GM19328 (cell line): ENCODE data around the gene FNDC7.
"Not testable (repeated sequence)": the region's sequence is repeated elsewhere in the genome, so short reads cannot be mapped to it uniquely, and the experiment has no call there.

Experiments used
- ATAC-seq: cut with Tn5 transposase; IDR thresholded peaks from one replicate; pipeline ENCODE4 v1.9.1; 2021; ENCODE audit warnings: mild to moderate bottlenecking, moderate library complexity; ENCODE audit not compliant: unreplicated experiment

The FNDC7 gene

DNA sequence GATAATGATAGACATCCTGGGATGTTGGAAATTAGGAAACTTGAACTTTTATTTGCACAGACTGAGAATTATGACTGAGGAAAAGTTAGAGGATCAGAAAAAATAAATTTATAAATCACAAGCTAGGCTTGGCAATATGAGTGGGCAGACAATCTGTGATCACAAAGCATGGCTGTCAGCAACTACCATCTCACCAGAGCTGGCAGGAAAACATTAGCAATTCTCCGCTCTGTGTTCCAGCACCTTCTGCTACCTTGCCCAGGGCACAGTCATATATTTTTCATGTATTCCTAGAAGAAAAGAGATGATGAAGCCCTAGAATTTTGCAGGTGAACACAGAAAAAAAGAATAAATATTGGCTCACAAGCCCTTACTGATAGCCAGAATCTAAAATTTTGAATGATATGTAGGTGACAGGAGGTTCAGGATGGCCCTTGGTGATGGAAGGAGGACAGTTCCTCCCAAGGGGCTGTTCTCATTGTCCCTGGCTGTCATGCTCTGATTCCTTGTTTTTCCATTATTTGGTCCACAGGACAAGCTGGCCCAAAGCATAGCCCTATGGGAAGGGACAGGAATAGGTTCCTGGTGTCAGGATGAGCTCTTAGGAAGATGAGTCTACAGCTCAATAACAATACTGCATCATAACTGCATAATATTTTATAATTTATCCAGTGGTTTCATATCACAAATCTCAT lies 21.6 kb downstream of the FNDC7 start:
- ATAC-seq: no peak

DNA sequence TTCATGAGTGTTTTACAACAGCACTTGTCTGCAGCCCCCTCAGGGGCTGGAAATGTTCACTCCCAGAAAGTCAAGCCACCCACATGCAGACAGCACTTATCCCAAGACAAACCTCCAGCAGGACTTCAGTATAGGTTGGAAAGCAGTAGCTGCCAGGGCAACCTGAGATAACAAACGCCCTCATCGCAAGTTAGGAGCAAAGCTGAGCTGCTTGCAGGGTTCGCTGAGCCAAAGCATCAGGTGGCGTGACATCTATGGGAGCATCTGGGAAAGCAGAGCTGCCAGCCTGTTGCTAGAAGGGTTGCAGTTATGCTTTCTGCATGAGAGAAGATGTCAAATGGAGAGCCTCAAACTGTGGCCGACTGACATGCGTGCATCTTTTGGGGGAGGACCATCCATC lies 29.5 kb downstream of the FNDC7 start:
- no peak for ATAC-seq

DNA sequence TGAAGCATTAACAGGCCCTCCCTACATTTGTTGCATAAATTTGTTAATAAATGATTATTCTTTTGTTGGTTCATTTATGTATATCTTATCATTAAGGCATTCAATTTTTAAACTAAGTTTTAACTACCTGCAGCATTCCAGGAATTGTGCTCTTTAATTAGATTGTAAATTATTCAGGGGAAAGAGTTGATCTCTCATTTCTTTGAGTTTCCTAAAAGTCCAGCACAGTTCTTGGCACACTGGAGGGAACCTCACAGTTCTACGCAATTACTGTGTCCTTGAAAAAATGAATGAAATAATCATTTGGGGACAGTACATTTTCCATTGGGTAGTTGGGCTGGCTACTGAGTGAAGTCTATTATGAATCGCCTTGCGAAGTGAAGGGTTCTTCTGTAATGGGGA lies 33.3 kb downstream of the FNDC7 start:
- ATAC-seq: no peak

DNA sequence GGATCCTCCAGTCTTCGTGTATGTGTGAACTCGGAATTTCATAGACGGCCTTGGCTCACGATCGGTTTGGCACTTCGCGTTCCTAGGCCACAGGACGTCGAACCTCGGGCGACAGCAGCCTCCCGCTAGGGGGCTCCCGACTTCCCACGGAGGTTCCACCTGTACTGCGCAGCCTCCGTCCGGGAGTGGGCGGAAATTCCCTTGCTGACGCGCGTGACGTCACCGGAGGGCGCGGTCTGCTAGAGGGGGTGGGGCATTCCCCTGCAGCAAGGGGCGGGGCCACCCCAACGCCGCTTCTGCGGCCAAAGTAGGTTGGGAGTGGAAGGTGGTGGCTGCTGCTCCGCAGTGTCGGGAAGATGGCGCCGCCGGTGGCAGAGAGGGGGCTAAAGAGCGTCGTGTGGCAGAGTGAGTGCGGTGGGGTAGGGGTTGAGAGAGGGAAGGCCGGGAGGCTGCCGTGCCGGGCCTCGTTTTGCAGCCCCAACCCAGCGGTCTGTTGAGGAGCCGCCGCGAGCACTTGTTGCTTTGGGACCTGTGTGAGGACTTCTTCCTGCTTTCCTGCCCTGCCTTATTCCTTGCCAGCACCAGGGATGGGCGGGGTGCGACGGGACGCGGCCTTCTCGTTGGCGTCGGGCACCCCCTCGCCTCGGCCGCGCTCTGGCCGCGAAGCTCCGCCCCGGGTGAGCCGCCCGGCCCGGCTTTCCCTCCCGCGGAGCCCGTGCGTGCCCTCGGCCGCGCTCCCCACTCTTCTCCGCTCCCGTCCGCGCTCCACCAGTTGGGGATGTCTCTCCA lies 33.9 kb downstream of the FNDC7 start, which contains the start of gene STXBP3:
STXBP3 (plus strand) TSS at position 293 of the 789 bp plus-strand sequence; CDS start at position 357, 64 bp downstream.
- peak; percentile 87 for ATAC-seq

DNA sequence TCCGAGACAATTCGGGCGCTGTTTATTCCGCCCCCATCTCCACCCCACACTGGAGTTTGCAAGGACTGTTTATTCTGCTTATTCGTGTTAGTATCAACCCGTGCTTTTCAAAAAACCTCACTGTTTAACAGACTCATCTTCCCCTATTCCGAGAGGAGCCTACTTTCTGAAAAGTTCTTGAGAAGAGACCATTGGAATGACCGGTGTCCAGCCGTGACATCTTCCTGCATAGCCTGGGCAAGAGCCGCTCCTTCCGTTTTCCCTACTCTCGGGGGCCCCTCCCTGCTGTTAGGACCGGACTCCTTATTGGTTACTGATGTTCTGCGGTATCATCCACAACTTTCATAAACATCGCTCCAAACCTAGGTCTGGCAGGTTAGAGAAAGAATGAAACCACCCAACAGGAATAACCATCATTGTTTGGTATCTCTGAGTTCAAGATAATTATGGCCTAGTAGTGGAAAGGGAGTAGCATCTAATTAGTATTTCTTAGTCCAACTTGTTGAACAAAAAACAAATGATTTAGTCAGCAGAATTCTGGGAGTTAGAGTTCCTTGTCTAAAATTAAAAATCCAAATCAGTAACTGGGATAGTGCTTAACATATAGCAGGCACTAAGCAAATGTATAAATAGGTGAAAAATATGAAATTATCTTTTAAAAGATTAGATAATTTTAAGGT lies 34.6 kb downstream of the FNDC7 start:
- peak; percentile 17 for ATAC-seq

DNA sequence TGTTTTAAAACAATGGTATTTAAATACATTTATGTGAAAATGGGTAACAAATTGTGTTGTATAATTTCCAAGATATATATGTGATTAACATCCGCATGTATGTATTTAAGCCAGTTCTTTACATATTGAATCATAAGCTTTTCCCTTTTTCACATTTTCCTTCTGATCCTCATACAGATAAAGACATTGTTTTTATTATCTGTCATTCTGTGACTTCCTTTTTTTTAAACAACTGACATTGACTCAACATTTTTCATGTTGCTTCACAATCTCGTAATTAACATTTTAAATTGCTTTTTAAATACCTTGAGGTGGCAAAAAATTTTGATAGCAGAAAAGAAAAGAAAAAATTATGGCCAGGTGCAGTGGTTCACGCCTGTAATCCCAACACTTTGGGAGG lies 35.2 kb downstream of the FNDC7 start:
- ATAC-seq: no peak

DNA sequence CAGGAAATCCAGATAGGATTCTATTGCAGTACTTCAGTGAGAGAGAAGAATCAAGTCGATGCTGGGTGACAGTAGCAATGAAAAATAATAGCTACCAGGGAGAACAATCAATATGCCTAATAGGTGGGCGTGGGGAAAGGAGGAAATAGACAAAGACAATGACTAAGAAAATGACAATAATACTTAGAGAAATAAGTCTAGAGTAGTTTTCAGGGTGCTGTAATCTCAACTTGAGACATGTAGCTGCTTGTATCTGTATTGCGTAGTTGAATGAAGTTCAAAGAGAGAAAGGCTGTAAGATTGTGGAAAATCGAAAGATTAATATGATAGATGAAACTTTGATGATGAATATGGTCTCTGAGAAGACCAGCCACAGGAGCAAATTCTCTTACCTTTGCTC lies 36.4 kb downstream of the FNDC7 start:
- no peak for ATAC-seq

DNA sequence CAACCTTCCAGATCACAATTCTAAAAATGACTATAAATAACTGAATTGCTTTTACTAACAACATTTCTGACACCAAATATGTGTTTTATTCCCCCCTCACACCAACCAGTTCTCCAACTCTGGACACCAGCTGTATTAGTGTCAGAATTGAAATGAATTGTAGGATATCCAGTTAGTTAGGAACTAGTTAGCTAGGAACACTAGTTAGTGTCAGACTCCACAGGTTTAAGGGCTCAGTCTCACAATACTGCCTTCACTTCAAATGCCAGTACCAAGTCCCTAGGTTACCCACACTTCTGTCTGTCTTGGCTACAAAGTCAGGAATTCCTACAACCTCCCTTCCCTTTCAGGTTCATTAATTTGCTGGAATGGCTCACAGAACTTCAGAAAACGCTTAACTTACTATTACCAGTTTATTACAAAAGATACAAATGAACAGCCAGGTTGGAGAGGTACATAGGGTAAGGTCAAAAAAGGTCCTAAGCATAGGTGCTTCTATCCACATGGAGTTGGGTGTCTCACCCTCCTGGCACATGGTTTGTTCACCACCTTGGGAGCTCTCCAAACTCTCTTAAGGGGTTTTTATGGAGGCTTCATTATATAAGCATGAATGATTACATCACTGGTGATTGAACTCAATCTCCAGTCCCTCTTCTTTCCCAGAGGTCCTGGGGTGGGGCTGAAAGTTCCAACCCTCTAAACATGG lies 37.9 kb downstream of the FNDC7 start:
- ATAC-seq: no peak

DNA sequence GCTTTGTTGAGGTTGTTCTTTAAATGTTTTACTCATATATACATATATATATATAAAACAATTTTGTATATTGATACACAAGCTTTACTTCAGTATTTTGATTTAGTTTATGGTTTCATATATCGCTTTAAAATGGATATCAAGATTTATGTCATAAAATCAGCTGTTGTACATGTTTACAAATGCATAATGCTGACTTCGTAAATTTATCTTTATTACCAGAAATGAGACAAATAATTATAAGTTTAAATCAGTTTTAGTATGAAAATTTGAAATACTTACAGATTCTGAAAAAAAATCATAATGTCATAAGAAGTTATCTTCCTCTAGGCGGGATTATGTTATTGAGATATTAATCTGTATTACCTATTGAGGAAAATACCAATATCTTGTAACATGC lies 40.7 kb downstream of the FNDC7 start:
- ATAC-seq: no peak

DNA sequence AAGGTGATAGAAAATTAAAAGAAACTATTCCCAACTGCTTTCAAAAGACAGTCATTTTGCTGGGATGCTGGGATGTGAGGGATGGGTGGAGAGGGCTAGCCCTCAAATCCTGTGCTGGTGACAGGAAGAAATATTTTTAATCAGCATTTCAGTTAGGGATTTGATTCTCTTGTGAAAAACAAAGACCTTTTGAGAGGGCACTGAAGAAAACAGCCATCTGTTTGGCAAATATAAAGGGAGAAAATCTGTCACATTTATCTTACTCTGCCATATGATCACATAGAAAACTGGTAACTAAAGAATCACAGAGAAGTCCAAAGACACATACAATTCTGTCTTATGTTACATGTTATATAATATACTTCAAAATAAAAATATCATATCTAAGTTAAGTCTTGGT lies 46.1 kb downstream of the FNDC7 start:
- ATAC-seq: no peak

DNA sequence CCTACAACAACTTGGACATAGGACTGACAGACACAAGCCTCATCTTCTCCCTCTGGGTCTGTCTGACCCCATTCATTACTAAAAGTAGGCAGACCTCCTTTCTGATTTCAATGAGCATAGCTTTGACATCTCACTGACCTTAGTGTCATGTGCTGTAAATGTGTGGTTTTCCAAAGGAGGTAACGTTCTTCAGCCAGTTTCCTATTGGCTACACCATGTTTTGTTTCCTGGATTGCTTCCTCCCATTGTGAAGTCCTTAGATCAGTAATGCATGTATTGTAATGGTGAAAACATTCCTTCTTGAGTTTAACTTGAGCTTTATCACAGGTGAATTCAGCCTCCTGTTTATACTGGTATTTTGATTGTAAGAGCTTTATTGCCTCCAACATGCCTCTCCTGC lies 54.4 kb downstream of the FNDC7 start:
- no peak for ATAC-seq

DNA sequence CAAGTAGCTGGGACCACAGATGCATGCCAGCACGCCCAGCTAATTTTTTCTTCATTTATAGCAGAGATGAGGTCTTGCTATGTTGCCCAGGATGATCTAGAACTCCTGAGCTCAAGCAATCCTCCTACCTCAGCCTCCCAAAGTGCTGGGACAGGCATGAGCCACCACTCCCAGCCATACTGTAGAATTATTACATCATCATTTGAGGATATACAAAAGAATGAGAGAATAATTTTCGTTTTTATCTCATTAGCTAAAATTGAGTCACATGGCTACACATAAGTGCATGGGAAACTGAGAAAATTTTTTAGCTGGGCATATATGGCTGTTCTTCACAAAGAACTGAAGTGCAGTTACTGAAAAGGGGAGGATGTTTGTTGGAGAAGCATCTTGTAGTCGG lies 55.0 kb downstream of the FNDC7 start:
- no peak for ATAC-seq

DNA sequence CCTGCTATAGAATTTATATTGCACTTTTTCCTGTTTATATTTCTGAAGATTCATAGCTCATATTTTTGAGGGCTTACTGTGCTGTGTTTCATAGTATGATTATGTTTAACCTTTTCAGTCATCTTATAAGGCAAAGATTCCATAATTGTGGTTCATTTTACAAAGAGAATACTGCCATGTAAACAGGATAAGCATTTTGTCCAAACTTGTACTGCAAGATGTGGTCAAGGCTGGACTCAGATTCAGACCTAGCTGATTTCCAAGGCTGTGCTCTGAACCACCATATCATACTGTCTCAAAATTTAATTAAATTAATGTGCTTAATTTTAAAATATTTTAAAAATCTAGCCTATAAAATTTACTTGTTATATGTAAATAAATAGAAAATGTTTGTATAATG lies 65.1 kb downstream of the FNDC7 start:
- no peak for ATAC-seq

DNA sequence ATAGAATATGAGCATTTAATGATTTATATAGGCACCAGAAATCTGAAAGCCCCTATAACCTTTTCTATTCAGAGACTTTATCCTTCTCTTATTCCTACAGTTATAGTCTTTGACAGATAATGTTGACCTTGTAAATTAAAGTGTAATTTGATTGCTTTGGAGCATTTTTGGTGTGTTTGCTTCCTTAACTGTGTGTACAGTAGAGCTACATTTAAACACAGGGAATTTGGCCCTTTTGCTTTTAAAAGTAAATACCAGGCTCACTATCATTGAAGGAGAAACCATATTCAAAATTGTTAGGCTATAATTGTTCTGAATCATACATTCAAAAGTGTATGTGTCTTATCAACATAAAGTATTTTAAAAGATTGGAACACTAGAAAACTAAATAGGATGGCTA lies 66.7 kb downstream of the FNDC7 start:
- ATAC-seq: no peak

DNA sequence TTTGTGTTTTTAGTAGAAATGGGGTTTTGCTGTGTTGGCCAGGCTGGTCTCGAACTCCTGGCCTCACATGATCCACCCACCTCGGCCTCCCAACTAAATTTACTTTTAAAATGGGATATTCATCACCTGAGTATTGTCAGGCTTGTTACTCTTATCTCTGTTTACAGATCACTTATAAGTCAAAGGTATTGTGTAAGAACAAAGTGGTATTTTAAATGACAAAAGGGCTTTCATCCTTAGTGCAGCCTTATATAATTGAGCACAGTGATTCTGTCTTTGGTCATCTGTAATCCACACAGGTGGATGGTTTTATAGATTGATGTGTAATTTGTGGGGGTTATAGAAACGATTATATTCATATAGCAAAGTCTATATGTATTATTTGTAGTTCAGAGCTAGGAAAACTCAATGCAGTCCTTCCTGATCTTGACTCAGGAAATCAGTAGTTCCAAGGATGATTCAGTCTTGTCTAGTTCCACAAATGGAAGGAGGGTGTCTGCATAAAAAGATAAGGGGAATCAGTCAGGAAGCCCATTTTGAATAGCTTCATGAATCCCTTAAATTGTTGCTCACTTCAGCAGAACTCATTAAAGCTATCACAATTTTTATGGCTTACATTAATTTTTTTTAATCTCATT lies 68.3 kb downstream of the FNDC7 start:
- no peak for ATAC-seq

DNA sequence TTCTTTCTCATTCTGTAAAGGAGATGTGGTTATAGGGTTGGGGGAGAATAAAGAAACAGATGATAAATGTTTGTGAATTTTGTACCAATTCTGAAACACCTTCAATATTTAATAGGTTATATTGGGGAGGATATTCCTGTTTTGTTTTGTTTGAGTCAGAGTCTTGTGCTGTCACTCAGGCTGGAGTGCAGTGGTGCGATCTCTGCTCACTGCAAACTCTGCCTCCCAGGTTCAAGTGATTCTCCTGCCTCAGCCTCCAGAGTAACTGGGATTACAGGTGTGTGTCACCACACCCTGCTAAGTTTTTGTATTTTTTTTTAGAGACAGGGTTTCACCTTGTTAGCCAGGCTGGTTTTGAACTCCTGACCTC lies 68.9 kb downstream of the FNDC7 start:
- ATAC-seq: not testable (repeated sequence)

DNA sequence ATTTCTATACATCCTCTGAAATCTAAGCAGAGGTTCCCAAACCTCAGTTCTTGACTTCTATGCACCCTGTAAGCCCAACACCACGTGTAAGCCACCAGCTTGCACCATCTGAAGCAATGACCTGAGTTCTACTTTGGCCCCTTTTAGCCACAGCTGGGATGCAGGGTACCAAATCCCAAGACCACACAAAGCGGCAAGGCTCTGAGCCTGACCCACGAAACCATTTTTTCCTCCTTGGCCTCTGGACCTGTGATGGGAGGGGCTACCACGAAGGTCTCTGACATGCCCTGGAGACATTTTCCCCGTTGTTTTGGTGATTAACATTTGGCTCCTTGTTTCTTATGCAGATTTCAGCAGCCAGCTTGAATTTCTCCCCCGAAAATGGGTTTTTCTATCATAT lies 72.6 kb downstream of the FNDC7 start:
- no peak for ATAC-seq

DNA sequence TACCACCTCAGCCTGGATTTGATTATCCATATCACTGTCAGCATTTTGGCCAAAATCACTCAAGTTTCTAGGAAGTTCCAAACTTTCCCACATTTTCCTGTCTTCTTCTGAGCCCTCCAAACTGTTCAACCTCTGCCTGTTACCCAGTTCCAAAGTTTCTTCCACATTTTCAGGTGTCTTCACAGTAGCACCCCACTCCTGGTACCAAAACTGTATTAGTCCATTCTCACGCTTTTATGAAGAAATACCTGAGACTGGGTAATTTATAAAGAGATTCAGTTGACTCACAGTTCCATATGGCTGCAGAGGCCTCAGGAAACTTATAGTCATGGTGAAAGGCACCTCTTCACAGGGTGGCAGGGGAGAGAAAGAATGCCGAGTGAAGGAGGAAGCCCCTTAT lies 73.2 kb downstream of the FNDC7 start:
- ATAC-seq: no peak

DNA sequence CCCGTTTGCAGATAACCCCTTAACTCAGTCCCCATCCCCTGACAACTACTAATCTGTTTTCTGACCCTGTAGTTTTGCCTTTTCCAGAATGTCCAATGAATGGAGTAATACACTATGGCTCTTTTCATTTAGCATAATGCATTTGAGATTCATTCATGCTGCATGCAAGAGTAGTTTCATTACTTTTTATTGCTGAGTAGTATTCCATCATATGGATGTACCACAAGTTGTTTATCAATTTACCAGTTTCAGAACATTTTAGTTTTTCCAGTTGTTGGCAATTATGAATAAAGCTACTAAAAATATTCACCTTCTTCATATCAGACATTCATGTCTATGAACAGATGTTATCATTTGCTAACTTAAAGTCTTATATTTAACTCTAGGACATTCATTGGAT lies 79.1 kb downstream of the FNDC7 start:
- ATAC-seq: no peak
